IPS-18a (cell line): ENCODE data around the gene MANBA.

Experiments used
- H3K27ac ChIP-seq: one replicate; pipeline ENCODE4 v1.5.1; 2013; ENCODE audit warnings: low read length
- H3K27me3 ChIP-seq: one replicate; pipeline ENCODE4 v1.6.1; 2013; ENCODE audit warnings: mild to moderate bottlenecking, low read length; ENCODE audit not compliant: control insufficient read depth, insufficient read depth
- H3K36me3 ChIP-seq: one replicate; pipeline ENCODE4 v1.6.1; 2013; ENCODE audit warnings: low read depth, low read length; ENCODE audit not compliant: control insufficient read depth
- H3K4me1 ChIP-seq: one replicate; pipeline ENCODE4 v1.6.1; 2013; ENCODE audit warnings: low read depth, low read length; ENCODE audit not compliant: control insufficient read depth
- H3K4me3 ChIP-seq: one replicate; pipeline ENCODE4 v1.5.1; 2013; ENCODE audit warnings: low read length
- H3K9ac ChIP-seq: one replicate; pipeline ENCODE4 v1.6.1; 2013; ENCODE audit warnings: mild to moderate bottlenecking, low read length, moderate library complexity
- H3K9me3 ChIP-seq: one replicate; pipeline ENCODE4 v1.6.1; 2013; ENCODE audit warnings: low read depth, low read length; ENCODE audit not compliant: control insufficient read depth

The MANBA gene

DNA sequence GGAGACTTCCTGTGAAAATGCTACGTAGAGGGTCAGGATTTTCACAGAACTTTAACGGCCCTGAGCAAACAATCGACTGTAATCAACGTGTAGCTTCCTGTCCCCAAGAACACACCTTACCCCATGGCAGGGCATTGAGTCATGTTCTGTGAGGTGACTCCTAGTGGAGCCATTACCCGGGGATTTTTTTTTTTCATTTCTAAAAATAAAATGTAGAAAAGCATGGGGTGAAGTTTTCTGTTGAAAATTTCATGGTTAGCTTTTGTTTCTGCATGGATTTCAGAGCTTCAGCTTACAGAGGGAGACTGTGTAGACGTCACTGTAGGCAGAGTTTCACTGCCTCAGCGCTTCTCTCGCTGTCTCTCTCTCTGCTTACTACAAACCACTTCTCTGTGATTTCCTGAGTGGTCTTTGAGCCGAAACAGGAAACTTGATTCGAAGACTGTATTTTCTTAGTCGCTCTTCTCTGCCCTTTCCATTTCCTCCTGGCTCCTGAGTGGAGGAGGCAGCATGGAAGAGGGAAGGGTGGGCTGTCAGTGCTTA, 147.9 kb downstream of the MANBA start:
- Histone ChIP-seq H3K27me3 (no peaks in the 10 kb centered on the region), H3K9ac (no peak overlapping the region), H3K4me3 (no peak overlapping the region), H3K36me3 (no peaks in the 10 kb centered on the region), H3K9me3 (no peaks in the 10 kb centered on the region), H3K27ac (no peak overlapping the region), H3K4me1 (peaks cover 7% of the 10 kb centered on the region)

DNA sequence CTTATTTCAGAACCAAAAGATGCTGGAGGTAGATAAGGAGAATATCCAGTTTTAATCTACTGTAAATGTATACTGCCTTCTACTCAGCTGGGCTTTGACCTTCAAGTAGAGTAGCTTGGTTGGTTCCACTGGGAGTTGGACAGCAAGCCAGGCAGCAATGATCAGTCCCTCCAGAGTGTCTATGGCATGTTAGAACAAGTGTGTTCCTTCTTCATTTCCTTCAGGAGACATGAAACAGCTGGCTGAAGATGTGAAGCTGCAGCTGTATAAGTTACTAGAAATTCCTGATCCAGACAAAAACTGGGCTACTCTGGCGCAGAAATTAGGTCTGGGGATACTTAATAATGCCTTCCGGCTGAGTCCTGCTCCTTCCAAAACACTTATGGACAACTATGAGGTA, 148.6 kb downstream of the MANBA start:
- no peaks in the 10 kb centered on the region for H3K9me3 ChIP-seq
- H3K4me3 ChIP-seq: no peak overlapping the region
- no peak overlapping the region for H3K27ac ChIP-seq
- no peaks in the 10 kb centered on the region for H3K27me3 ChIP-seq
- no peak overlapping the region for H3K9ac ChIP-seq
- H3K36me3 ChIP-seq: no peaks in the 10 kb centered on the region
- peaks cover 7% of the 10 kb centered on the region for H3K4me1 ChIP-seq

DNA sequence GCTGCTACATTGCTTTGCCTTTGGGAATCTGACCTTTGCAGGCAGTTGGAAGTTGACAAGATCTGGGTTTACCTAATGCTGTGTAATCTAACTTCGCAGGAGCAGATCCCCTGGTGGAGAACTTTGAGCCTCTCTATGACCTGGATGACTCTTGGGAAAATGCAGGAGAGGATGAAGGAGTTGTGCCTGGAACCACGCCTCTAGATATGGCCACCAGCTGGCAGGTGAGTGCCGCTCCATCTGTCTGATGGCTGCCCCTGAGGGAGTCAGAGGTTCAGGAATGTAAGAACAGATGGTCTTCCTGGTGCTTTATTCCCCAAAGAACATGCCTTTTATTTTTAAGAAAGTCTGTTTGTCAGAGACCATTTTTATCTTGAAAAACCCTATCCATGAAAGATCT, 150.3 kb downstream of the MANBA start:
- H3K36me3 ChIP-seq: no peaks in the 10 kb centered on the region
- no peaks in the 10 kb centered on the region for H3K9me3 ChIP-seq
- H3K27ac ChIP-seq: no peak overlapping the region
- H3K4me1 ChIP-seq: no peaks in the 10 kb centered on the region
- no peak overlapping the region for H3K4me3 ChIP-seq
- no peaks in the 10 kb centered on the region for H3K27me3 ChIP-seq
- H3K9ac ChIP-seq: no peak overlapping the region

DNA sequence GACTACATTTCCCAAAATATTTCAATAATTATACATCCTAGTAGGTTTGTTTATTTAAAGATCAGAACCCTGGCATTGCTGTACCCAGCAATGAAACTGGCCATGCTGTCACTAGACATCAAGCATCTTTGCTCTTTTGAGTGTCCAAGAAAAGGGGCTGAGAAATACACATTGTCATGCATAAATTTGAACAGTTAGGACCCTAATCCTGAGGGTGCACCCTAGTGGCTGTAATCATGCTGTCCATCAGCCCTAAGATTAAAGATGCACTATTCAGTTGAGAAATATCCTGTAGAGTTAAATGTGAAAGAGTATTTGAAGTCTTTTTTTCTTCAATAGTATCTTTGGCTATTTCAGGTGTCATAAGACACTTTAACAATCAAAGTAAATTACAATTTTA, 150.8 kb downstream of the MANBA start:
- no peaks in the 10 kb centered on the region for H3K4me1 ChIP-seq
- H3K4me3 ChIP-seq: no peak overlapping the region
- no peak overlapping the region for H3K9ac ChIP-seq
- no peaks in the 10 kb centered on the region for H3K27me3 ChIP-seq
- no peaks in the 10 kb centered on the region for H3K36me3 ChIP-seq
- H3K27ac ChIP-seq: no peak overlapping the region
- H3K9me3 ChIP-seq: no peaks in the 10 kb centered on the region

DNA sequence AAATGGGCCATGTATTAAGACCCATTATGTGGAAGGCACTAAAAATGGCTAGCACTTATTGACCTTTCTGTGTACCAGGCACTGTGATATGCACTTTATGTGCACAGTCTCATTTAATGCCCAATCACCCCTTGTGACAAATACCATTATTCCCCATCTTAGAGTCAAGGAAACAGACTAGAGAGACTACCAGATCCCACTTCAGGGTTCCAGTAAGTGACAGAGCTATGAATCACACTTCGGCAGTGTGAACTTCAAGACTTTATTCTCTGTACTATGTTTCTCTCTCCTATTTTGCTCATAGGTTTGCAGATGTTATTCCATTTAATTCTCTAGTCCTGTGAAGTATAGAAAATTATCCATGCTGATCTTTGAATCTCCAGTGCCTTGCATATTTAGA, 152.6 kb downstream of the MANBA start:
- H3K4me3 ChIP-seq: no peak overlapping the region
- H3K9me3 ChIP-seq: no peaks in the 10 kb centered on the region
- H3K27ac ChIP-seq: no peak overlapping the region
- no peaks in the 10 kb centered on the region for H3K27me3 ChIP-seq
- no peaks in the 10 kb centered on the region for H3K4me1 ChIP-seq
- no peak overlapping the region for H3K9ac ChIP-seq
- H3K36me3 ChIP-seq: no peaks in the 10 kb centered on the region

DNA sequence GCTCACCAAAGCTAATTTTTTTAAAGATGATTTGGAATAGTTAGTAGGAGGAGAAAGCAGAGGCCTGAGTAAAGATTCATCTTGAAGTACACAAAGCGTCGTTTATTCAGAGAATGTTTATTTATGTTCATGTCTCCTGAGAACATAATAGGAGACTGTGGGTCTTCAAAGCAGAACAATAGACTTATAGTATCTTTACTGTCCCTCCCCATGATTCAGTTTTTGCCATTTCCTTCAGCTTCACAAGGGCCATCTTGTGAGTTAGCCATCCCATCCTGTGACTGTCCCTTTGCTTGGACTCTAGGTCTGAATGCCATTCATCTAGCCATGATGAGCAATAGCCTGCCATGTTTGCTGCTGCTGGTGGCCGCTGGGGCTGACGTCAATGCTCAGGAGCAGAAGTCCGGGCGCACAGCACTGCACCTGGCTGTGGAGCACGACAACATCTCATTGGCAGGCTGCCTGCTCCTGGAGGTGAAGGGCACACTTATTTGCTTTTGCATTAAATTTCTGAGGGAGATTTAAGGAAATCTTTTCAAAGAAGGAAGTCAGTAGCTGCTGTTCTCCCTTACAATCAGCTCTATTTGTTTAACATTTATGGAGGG, 153.8 kb downstream of the MANBA start:
- Histone ChIP-seq H3K27me3 (no peaks in the 10 kb centered on the region), H3K9ac (no peak overlapping the region), H3K36me3 (no peaks in the 10 kb centered on the region), H3K4me3 (no peak overlapping the region), H3K4me1 (no peaks in the 10 kb centered on the region), H3K9me3 (no peaks in the 10 kb centered on the region), H3K27ac (no peak overlapping the region)

DNA sequence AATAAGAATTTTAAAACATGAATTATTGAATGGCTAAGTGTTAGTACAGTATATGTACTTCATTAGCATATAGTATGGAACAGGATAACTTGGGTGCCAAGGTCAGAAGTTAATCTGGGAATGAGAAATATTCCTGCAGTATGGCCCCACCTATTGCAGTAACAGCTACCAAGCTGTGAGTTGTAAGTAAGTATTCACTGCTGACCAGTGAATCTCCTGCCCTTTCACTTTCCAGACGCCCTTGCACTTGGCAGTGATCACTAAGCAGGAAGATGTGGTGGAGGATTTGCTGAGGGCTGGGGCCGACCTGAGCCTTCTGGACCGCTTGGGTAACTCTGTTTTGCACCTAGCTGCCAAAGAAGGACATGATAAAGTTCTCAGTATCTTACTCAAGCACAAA, 154.5 kb downstream of the MANBA start:
- Histone ChIP-seq H3K9ac (no peak overlapping the region), H3K4me1 (no peaks in the 10 kb centered on the region), H3K9me3 (no peaks in the 10 kb centered on the region), H3K27ac (no peak overlapping the region), H3K4me3 (no peak overlapping the region), H3K27me3 (no peaks in the 10 kb centered on the region), H3K36me3 (no peaks in the 10 kb centered on the region)

DNA sequence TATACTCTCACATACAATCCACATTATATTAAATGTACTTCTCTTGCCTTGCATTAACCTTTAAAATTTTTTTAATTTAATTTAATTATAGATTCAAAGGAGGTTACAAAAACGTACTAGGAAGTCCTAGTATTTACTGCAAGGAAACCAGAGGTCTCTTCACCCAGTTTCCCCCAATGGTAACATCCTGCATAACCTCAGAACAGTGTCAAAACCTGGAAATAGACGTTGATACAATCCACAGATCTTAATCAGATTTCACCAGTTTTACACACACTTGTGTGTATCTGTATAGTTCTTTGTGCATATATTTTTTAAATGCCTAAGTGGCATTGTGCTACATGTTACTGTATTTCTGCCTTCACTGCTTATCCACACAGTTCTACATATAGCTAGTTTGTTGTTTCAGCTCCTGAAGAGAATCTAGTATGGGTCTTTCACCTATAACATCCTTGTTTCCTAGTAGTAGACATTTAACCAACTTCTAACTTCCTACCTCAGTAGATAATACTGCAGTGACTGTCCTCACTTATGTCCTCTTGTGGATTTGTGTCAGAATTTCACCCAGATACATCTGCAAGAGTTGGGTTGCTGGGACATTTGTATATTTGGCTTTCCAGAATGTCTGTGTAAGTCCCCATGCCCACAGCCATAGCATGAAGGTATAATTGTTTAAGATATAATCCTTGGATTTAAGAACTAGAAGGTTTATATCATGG, 156.4 kb downstream of the MANBA start:
- no peak overlapping the region for H3K4me3 ChIP-seq
- H3K9me3 ChIP-seq: no peaks in the 10 kb centered on the region
- H3K36me3 ChIP-seq: no peaks in the 10 kb centered on the region
- no peak overlapping the region for H3K27ac ChIP-seq
- H3K9ac ChIP-seq: no peak overlapping the region
- no peaks in the 10 kb centered on the region for H3K4me1 ChIP-seq
- no peaks in the 10 kb centered on the region for H3K27me3 ChIP-seq

DNA sequence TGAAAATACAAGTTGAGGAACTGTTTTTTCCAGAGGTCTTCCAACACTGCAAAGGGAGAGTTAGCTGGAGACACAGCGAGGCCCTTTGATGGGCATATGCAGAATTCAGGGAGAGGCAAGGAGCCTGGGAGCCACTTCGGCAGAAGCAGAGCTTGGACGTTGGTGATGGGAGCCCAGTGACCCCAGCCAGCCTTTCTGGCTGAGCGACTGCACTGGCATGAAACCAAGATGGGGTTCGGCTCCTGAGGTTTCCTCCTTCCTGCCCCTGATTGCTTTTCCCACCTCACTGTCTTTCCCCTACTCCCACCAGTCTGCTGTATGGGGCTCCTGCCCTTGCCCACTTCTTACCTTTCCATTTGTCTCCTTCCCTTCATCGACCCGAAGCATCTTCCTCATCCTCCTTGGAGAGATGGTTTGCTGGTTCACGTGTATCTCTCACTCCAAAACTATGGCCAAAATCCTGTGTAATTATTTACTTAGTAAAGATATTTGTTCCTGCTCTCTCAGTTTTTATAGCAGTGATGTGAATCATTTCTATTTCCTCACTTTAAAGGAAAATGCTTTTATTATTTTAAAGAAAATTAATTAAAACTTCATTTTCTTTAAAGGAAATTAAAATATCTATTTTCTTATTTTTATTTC, 159.1 kb downstream of the MANBA start:
- Histone ChIP-seq H3K4me3 (no peak overlapping the region), H3K27me3 (no peaks in the 10 kb centered on the region), H3K36me3 (no peaks in the 10 kb centered on the region), H3K4me1 (no peaks in the 10 kb centered on the region), H3K9me3 (no peaks in the 10 kb centered on the region), H3K27ac (no peak overlapping the region), H3K9ac (no peak overlapping the region)

DNA sequence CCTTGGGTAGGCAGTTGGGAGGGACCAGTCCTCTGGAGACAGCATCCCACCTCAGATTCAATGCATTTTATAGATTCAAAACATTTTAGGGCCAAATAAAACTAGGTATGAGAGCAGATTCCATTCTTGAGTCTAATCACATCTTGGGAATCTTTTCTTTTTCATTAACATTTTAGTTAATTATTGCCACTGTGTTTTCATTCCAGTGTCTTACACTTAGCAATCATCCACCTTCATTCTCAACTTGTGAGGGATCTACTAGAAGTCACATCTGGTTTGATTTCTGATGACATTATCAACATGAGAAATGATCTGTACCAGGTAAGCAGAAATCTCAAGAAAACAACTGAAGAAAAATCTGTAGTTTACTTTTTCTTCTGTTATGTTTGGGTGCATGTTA, 160.1 kb downstream of the MANBA start:
- Histone ChIP-seq H3K4me3 (no peak overlapping the region), H3K27me3 (no peaks in the 10 kb centered on the region), H3K4me1 (no peaks in the 10 kb centered on the region), H3K9me3 (no peaks in the 10 kb centered on the region), H3K9ac (no peak overlapping the region), H3K36me3 (no peaks in the 10 kb centered on the region), H3K27ac (no peak overlapping the region)

DNA sequence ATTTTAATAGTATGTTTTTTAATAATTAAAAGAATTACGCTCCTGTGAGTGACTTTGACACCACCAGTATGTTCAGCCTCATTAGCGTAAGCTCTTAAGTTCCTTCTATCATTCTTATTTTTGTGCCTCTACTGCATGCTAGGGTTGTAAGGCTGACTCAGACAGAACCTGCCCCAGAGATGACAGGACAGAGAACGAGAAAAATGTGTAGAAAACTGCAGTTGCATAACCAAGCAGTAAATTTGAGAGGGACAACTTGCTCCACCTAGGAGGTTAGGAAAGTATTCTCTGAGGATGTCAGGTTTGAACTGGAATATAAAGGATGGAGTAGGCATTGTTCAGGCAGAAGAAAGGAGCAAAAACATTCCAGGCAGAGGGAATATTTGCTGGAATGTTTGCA, 160.9 kb downstream of the MANBA start:
- Histone ChIP-seq H3K9ac (no peak overlapping the region), H3K27ac (no peak overlapping the region), H3K4me3 (no peak overlapping the region), H3K4me1 (no peaks in the 10 kb centered on the region), H3K36me3 (no peaks in the 10 kb centered on the region), H3K27me3 (no peaks in the 10 kb centered on the region), H3K9me3 (no peaks in the 10 kb centered on the region)

DNA sequence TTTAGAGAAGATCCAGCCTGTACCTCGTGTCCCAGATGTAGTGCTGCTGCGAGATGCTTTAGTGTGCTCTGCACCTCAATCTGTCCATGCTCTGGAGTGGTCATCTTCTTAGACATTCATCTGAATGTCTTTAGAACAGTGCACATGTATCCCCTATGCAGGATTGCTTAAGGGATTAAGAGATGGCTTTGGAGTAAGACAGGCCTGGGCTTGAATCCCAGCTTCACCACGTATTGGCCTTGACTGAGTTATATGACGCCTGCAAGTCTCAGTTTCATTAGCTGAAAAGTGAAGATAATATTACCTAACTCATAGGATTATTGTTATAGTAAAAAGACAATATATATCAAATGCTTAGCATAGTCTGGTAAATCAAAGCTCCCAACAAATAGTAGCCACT, 161.3 kb downstream of the MANBA start:
- Histone ChIP-seq H3K27me3 (no peaks in the 10 kb centered on the region), H3K4me1 (no peaks in the 10 kb centered on the region), H3K27ac (no peak overlapping the region), H3K9ac (no peak overlapping the region), H3K4me3 (no peak overlapping the region), H3K9me3 (no peaks in the 10 kb centered on the region), H3K36me3 (no peaks in the 10 kb centered on the region)
